HG03045 (cell line): ENCODE data around the gene WSB2.
"Not testable (repeated sequence)": the region's sequence is repeated elsewhere in the genome, so short reads cannot be mapped to it uniquely, and the experiment has no call there.

Source experiments
- ATAC-seq: cut with Tn5 transposase; IDR thresholded peaks from one replicate; pipeline ENCODE4 v1.9.1; 2021; ENCODE audit warnings: mild to moderate bottlenecking, moderate library complexity; ENCODE audit not compliant: unreplicated experiment

The WSB2 gene

DNA sequence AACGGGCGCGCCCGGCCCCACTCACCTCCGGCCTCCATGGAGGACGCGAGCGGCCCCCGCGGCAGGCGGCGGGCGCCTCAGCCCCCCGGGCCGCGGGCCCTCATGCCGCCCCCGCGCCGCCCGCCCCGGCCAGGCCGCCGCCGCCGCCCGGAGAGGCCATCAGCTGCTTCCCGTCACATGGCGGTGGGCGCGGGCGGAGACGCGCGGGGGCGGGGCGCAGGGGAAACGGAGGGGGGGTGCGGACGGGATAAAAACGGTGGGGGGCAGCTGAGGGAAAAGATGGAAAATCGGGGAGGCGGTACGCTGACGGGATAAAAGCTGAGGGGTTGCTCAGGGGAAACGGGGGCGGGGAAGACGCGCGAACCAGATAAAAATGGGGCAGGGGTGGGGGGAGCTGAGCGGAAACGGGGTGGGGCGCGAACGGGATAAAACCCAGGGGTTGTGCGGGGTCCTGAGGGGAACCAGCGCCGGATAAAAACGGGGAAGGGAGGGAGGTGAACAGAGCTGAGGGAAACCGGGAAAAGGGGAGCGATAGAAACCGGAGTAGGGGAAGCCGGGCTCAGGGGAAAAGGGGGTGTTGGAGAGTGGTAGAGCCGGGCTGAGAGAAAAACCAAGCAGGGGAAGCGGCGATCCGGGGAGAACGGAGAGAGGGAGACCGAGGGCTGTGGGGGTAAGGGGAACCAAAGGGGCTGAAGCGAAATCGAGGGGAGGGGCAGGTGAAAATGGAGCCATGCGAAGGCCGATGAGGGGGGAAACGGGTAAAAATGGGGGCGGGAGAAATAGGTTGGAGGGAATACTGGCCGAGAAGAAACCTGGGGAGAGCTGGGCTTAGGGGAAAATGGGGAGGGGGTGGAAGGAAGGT is at the start of gene WSB2:
WSB2 (minus strand) TSS at position 169 of the 862 bp plus-strand sequence; CDS start at position 38, 131 bp downstream.
- ATAC-seq = peak; percentile 49

DNA sequence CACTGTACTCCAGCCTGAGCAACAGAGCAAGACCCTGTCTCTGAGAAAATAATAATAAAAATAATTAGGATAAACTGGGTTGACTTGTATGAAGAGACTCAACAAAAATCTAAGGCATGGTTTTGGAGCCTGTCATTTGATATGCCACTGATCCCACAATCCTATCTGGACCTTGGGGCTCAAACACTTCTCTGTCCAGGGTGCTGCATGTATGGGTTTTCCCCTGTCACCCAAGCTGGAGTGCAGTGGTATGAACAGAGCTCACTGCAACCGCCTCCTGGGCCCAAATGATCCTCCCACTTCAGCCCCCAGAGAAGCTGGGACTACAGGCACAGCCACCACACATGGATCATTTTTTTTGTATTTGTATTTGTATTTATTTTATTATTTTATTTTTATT is 48.1 kb upstream of the WSB2 start:
- ATAC-seq = no peak

DNA sequence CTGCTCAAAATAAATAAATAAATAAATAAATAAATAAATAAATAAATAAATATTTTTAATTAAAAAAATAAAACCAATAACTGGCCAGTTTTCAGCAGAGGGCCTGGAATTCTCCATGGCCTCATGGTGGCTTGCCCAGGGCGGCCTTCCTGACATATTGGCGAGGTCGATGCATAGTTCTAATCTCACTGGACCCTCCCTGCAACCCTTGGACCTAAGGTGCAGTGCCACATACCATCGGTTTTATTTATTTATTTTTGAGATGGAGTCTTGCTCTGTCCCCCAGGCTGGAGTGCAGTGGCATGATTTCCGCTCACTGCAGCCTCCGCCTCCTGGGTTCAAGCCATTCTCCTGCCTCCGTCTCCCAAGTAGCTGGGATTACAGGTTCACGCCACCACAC is 46.7 kb upstream of the WSB2 start:
- ATAC-seq = no peak

DNA sequence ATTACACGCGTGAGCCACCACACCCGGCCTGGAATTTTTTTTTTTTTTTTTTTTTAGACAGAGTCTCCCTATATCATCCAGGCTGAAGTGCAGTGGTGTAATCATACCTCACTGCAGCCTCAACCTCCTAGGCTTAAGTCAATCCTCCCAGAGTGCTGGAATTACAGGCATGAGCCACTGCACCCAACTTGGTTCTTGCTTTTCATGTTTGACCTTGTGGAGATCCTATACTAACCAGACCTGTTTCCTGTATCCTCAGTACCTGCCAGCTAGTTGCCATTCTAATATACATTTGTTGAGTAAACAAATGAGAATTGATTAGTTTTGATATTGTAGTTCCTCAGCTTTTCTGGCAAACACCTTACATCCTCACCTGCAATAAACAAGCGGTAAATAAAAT is 46.0 kb upstream of the WSB2 start:
- ATAC-seq = no peak

DNA sequence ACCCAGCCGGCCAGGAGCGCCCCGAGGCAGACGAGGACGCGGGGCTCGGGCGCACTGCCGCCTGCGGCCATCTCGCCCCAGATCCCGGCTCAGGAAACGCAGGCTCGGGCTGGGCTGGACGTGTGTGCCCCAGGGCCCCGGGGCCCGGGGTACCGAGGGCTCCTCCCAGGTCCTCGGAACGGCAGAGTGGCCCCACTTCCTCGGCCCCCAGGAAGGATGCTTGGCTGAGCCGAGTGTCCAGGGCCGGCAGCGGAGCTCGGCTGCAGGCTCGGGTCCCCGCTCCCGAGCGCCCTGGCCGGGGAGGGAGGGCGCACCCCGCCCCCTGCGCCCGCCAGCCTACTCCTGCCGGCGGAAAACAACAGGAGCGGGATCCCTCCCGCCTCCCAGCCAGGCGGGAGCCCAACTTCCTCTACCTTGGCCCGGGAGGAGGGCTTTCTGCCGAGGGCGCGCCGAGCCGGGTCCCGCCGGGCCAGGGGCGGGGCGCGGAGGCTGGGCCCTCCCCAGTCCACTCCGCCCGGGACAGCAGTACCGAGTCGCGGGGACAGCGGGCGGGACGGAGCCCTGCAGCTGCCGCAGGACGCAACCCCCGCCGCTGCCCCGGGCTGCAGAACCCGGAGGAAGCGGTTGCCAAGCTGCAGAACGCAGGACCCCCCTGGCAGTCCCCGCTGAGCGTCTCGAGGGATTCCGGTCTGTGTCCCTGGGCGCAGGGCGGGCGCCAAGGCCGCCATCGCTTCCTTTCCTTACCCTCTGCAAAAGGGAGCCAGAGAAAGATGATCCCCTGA is 42.8 kb upstream of the WSB2 start, which contains the start of gene VSIG10:
VSIG10 (minus strand) TSS at position 411 of the 782 bp plus-strand sequence; CDS start at position 71, 340 bp downstream.
- no peak for ATAC-seq

DNA sequence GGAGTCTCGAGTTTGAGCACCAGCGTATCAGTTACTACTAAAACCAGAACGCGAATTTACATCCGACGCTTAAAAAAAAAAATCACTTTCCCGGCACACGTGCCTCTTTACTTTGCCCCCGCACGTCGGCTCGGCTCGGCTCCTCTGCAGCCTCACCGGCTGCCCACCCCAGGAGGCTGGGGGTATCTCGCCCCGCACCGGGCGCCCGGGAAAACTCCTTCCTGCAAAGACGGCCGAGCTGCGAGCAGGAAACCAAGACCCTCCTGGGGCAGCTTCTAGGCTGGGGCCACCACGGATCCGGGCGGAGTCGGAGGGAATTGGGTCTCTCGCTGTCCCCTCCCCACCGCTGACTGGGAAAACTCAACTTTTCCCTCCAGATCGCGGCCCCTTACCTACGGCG is 42.2 kb upstream of the WSB2 start:
- ATAC-seq = no peak

DNA sequence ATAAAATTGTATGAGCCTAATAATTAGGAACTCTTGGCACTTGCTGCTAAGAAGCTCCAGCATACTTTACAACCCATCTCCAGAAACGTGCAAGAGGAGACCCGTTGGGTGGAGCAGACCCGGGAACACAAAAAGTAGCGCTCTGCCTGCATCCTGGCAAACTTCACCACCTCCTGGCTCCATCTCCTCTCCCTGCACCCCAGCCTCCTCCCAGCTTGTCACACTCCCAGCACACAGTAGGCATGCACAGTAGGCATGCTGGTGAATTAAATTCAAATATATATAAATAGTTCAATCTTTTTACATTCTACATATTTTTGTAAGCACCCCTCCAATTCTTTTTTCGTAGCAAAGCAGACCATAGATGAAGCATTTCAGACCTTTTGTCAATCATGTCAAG is 41.6 kb upstream of the WSB2 start:
- no peak for ATAC-seq

DNA sequence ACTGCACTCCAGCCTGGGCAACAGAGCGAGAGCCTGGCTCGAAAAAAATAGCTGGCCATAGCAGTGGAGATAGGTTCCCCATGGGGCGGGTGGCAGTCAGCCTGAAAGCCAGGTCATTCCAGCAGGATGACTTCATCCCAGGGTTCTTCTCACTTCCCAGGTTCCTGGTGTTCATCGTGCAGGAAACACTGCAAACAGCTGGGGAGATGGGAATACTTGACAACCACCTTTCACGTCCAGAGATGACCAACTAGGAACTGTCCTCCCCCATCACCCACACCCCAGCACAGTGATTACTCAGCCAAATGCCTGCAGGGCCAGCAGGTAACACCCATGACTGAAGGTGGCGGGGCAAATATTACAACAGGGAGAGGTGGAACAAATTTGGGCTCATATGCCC is 41.1 kb upstream of the WSB2 start:
- ATAC-seq = no peak

DNA sequence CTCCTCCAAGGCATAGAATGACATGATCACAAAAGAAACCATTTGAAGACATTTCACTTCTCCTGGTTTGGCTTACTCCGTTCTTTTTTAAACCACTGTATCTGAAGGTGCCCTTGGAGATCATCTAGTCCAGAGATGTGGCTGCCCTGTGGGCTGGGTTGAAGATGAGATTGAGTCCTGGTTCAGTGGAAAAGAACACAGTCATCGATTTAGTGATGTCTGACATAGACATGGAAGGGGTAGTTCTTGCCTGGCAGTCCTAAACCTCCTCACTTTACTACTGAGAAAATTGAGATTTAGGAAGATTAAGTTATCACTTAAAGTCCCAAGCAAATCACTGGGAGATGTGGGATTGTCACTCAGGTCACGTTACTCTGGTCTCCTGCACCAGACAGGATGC is 40.1 kb upstream of the WSB2 start:
- no peak for ATAC-seq

DNA sequence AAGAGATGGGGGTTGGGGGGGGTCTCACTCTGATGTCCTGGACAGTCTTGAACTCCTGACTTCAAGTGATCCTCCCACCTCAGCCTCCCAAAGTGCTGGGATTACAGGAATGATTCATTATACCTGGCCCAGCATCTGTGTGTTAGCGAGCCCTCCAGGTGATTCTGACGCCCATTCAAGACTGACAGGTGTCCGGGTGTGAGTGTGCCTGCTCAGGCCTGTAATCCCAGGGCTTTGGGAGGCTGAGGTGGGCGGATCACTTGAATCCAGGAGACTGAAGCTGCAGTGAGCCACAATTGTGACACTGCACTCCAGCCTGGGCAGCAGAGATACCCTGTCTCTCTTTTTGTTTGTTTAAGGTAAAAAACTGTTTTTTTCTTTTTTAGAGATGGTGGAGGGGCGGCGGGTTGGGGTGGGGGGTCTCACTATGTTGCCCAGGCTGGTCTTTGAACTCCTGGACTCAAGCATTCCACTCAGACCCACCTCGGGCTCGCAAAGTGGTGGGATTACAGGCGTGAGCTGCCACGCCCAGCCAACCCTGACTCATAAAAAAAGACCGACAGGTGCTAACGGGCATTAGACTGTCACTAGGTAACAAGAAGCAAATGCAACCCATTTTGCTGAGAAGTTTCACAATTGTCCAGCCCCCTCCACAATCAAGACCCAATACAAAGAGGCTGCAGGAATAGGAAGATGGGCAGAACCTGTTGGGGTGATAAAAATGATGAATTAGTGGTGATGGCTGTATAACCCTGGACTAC is 38.1 kb upstream of the WSB2 start:
- ATAC-seq = no peak

DNA sequence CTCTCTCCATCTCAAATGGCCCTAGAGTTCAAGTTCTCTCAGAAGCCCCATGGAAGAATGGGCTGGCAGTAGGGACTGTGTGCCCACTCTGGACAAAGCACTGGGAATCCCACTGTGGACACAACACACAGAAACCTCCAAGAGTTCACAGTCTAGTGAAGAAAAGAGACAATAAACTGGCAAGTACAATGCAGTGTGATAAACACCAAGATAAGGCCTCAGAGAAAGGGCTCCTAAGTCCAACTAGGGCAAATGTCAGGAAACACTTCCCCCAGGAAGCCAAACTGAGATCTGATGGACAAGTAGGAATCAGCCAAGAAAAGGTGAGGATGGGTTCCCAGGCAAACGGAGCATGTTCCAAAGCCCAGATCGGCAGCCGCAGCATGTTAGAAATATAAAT is 37.4 kb upstream of the WSB2 start:
- ATAC-seq = no peak

DNA sequence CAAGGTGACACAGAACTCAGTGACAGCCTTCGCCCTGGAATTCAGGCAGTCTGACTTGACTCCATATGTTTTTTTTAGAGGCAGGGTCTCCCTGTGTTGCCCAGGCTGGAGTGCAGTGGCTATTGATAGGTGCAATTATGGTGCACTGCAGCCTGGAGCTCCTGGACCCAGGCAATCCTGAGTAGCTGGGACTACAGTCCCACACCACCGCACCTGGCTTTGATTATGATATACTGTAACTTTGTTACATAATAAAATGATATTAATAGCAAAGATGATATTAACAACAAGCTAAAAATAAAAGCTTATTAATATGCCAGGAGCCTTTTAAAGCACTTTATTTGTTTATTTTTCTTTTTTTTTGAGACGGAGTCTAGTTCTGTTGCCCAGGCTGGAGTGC is 33.1 kb upstream of the WSB2 start:
- ATAC-seq = no peak

DNA sequence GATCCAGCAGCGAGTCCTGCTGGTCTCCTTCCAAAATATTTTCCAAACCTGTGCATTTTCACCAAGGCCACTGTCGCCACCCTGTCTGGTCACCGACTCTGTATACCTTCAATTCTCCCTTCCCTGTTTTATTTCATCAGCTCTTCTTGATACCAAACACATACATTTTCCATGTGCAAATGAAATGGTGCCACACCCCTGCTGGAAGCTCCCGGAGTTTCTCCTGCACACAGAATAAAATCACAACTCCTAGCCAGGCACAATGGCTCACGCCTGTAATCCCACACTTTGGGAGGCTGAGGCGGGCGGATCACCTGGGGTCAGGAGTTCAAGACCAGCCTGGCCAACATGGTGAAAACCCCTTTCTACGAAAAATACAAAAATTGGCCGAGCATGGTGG is 28.8 kb upstream of the WSB2 start:
- ATAC-seq = no peak

DNA sequence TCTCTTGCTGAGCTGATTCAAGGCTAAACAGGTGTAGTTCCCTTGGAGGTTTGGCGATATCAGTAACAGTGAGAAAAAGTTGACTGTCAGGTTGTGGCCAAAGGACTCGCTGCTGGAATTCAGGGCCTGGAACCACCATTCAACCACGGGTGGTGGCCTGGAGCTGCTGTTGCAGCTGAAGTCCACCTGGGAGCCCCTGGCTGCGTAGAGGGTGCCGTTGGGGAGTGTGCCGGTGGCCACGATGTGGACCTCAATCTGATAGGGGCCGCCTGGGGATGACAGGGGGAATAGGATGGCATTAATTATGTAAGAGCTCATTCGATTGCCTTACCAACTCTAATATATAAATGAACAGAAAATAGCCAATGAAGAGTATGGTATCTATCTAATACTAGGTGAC is 21.2 kb upstream of the WSB2 start:
- no peak for ATAC-seq

DNA sequence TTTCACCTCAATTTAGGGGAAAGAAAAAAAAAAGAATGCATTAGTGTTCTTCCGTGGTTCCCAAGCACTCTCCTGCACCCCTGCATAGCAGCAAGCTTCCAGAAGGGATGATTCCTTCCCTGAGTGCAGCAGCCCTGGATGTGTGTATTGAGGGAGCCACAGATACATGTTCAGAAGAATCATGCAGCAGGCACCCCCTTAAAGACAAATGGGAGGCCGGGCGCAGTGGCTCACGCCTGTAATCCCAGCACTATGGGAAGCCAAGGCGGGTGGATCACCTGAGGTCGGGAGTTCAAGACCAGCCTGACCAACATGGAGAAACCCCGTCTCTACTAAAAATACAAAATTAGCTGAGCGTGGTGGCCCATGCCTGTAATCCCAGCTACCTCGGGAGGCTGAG is 20.5 kb upstream of the WSB2 start:
- ATAC-seq = not testable (repeated sequence)

DNA sequence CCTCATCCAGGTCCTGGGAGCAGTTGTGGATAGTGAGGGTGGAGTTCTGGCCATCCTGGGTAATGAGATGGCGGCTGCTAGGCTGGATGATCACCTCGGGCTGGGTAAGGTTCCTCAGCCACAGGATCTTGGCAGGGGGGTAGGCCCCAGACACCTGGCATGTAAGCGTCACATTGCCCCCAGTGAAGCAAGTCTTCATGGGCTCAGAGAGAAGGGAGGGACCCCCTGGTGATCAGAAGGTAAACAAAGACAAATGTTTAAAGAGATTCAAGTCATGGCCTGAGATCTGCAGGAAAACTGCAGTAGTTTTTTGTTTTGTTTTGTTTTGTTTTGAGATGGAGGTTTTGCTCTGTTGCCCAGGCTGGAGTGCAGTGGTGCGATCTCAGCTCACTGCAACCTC is 12.8 kb upstream of the WSB2 start:
- no peak for ATAC-seq

DNA sequence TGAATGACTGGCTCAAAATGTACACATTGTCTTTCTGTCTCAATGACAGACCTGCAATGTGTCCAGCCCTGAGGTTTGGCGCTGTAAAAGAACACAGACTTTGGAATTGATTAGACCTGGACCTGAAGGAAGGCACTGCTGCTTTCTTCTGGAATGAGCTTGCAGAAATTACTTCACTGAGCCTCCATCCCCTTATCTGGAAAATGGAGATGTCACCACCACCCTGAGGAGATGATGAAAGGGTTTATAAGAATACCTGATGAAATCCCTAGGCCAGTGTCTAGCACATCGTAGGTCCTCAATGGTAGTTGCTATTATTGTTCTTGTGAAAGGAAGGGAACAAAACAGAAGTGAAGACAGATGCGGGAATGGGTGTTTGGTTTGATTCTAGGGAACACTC is 9.7 kb upstream of the WSB2 start:
- no peak for ATAC-seq

DNA sequence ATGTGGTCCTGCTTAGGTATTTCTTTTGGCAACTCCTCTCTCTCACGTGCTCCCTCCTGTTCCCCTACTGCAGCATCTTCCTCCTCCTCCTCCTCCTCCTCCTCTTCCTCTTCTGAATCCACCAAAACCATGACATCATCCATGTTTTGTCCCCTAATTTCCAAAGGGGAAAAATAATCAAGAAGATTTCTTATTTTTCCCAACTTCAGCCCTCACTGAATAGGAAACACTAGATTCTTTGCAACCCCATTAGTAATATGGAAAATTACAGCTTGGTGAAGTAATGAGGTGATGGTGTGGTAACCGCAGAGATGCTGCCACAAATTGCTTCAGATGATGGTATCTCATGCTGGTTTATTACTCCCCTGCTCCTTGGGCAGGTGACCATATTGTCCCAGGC is 7.5 kb upstream of the WSB2 start:
- ATAC-seq = no peak

DNA sequence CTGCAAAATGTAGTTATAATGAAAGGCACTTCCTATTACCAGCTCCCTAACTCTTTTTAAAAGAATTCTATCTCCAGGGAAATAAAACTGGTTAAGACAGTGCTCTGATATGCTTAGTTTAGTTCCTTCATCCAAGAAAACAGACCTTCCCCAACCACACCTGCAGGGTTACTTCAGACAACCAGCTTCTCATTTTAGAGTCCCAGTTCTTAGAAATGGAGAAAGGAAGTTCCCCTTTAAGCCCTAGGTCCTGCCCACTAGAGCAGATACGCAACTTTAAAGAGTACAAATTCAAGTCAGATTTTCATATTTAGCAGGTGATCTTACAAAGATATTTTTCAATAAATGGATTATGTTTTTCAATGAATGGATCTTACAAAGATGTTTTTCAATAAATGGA is 4.4 kb upstream of the WSB2 start:
- ATAC-seq = no peak

DNA sequence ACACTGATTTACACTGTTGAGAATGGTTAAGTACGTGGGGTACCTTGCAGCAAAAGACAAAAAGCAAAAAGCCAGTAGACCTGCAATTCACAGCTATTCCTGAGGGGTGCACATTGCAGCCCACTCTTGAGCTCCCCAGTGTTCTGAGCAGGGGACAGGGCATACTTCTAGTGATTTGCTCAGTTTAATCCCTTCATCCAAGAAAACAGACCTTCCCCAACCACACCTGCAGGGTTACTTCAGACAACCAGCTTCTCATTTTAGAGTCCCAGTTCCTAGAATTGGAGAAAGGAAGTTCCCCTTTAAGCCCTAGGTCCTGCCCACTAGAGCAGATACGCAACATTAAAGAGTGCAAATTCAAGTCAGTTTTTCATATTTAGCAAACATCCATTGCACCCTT is 3.6 kb upstream of the WSB2 start:
- no peak for ATAC-seq

DNA sequence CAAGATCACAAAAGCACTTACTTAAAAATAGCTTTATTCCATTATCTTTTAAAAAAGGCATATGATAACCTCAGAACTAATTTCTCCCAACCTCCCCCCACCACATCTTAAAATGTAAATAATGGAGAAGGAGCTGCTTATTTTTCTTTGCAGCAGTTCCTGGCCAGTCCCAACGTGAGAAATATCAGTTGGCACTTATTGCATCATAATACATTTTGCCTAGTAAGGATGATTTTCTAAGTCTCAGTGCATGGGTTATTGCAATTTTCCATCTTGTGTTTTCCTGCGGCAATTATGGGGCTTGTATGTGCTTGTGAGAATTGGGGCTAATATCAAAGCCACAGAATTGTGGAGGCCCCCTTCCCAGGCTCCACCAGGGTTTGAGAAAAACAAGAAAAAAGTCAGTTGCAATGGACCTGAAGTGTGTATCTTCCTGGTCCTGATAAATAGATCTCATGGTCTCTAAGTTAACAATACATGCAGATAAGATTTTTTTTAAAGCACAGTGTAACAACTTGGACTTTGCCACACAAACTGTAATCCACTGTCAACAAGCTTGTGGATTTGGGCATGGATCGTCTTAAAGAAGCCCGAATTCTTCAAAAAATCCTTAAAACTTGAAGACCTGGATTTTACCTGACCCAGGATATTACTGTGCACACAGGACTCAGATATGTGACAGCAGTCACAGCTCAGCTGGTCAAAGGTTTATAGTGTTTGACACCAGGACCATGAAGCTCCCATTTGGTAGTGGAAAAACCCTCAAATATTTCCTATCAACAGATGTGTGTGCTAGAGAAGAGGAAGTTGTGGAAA is 2.8 kb upstream of the WSB2 start:
- ATAC-seq = no peak
